Hepatocyte (in vitro differentiated cells): Measurements from ENCODE around the gene SRXN1. TPM values are rescaled to one million over a fixed set of nuclear protein-coding genes. Genes with fewer than 3 reads are reported as not detected.

Source experiments
- DNase-seq: peaks from one replicate; pipeline ENCODE4 v3.0.0-alpha.2; 2016; ENCODE audit warnings: low spot score
- H2AFZ ChIP-seq: fragments of 200-600 bp; sonication (generic); 2 replicates; pipeline ENCODE4 v1.6.0; 2016; ENCODE audit warnings: antibody characterized with exemption, mild to moderate bottlenecking
- H3K27ac ChIP-seq: fragments of 200-600 bp; sonication (generic); 2 replicates; pipeline ENCODE4 v1.5.1; 2016; ENCODE audit warnings: mild to moderate bottlenecking
- H3K27me3 ChIP-seq: fragments of 200-600 bp; sonication (generic); 2 replicates; pipeline ENCODE4 v1.6.1; 2016
- H3K36me3 ChIP-seq: fragments of 200-600 bp; sonication (generic); replicated peaks from 2 replicates; pipeline ENCODE4 v1.5.1; 2016; ENCODE audit warnings: low read depth; ENCODE audit not compliant: insufficient read depth
- H3K4me1 ChIP-seq: fragments of 200-600 bp; sonication (generic); 2 replicates; pipeline ENCODE4 v1.5.1; 2016; ENCODE audit warnings: mild to moderate bottlenecking, moderate library complexity; ENCODE audit not compliant: insufficient read depth
- H3K4me2 ChIP-seq: fragments of 200-600 bp; sonication (generic); 2 replicates; pipeline ENCODE4 v1.6.0; 2016
- H3K4me3 ChIP-seq: fragments of 200-600 bp; sonication (generic); 2 replicates; pipeline ENCODE4 v1.5.1; 2016; ENCODE audit warnings: mild to moderate bottlenecking
- H3K79me2 ChIP-seq: fragments of 200-600 bp; sonication (generic); 2 replicates; pipeline ENCODE4 v1.6.0; 2017; ENCODE audit warnings: mild to moderate bottlenecking
- H3K9me2 ChIP-seq: fragments of 200-600 bp; sonication (generic); replicated peaks from 2 replicates; pipeline ENCODE4 v1.6.0; 2017; ENCODE audit warnings: mild to moderate bottlenecking; ENCODE audit not compliant: insufficient read depth
- H3K9me3 ChIP-seq: fragments of 200-600 bp; sonication (generic); 2 replicates; pipeline ENCODE4 v1.5.1; 2016; ENCODE audit warnings: low read depth, mild to moderate bottlenecking
- H4K20me1 ChIP-seq: fragments of 200-600 bp; sonication (generic); 2 replicates; pipeline ENCODE4 v1.6.0; 2016; ENCODE audit warnings: mild to moderate bottlenecking; ENCODE audit not compliant: insufficient read depth, poor library complexity, severe bottlenecking
- CTCF ChIP-seq: fragments of 200-600 bp; sonication (generic); IDR thresholded peaks from 2 replicates; pipeline ENCODE4 v1.5.1; 2016; ENCODE audit warnings: antibody characterized with exemption, mild to moderate bottlenecking; ENCODE audit not compliant: poor library complexity
- EZH2 ChIP-seq: fragments of 200-600 bp; sonication (generic); IDR thresholded peaks from 2 replicates; pipeline ENCODE4 v1.6.1; 2016; ENCODE audit warnings: antibody characterized with exemption, mild to moderate bottlenecking, borderline replicate concordance
- EZH2phosphoT487 ChIP-seq: fragments of 200-600 bp; sonication (generic); IDR thresholded peaks from one replicate; pipeline ENCODE4 v1.6.1; 2018; ENCODE audit warnings: antibody characterized with exemption, mild to moderate bottlenecking, low read depth, moderate library complexity; ENCODE audit not compliant: unreplicated experiment, severe bottlenecking
- WGBS: methylation state at CpG from one replicate; pipeline ENCODE4 v1.1.6; 2016; ENCODE audit warnings: low lambda C conversion rate; ENCODE audit errors: missing lambda C conversion rate; 5-methylcytosine and 5-hydroxymethylcytosine counted together
- polyA plus RNA-seq: library from polyadenylated mRNA; unstranded; fragments of >200 nt; fragmentation: Nextera tagmentation; extraction: Ambion mirVana; gene quantifications from 2 replicates; pipeline ENCODE4 v1.2.1, GENCODE V29; 2016
- total RNA-seq: library from RNA; depleted of rRNA; stranded (reverse); fragments of >200 nt; gene quantifications from 2 replicates; pipeline ENCODE4 v1.2.3, GENCODE V29; 2014

SRXN1 gene
- total and polyA plus RNA-seq, 2 experiments from 2014 or later: 39.6 to 42.2 TPM

- 65% methylated on average over 1 of the region's 1 CpG for WGBS
- H3K4me3 ChIP-seq: no peak overlapping the region
Observed at GRCh38 chr20:631101-631500, 21.9 kb downstream of the SRXN1 start.

GRCh38 chr20:626579-626978, 26.4 kb downstream of the SRXN1 start:
- Histone ChIP-seq H3K4me2 (no peak overlapping the region), H4K20me1 (no peaks in the 10 kb centered on the region), H3K9me2 (no peaks in the 10 kb centered on the region), H3K27me3 (peaks cover 2% of the 10 kb centered on the region), H2AFZ (no peak overlapping the region), H3K9me3 (no peaks in the 10 kb centered on the region), H3K4me3 (no peak overlapping the region), H3K36me3 (no peaks in the 10 kb centered on the region), H3K27ac (no peak overlapping the region), H3K4me1 (no peaks in the 10 kb centered on the region), H3K79me2 (no peaks in the 10 kb centered on the region)
- TF ChIP-seq CTCF: no peak
- TF ChIP-seq EZH2: no peak
- TF ChIP-seq EZH2phosphoT487: no peak
- 77% methylated on average over 2 of the region's 2 CpGs for WGBS
- DNase-seq: no peak

More at GRCh38 chr20:631101-631500, 21.9 kb downstream of the SRXN1 start:
- no peaks in the 10 kb centered on the region for H3K4me1 ChIP-seq
- no peaks in the 10 kb centered on the region for H3K36me3 ChIP-seq
- H3K9me3 ChIP-seq: no peaks in the 10 kb centered on the region
- no peaks in the 10 kb centered on the region for H4K20me1 ChIP-seq
- no peaks in the 10 kb centered on the region for H3K9me2 ChIP-seq
- DNase-seq: no peak
- H3K27me3 ChIP-seq: peaks cover 2% of the 10 kb centered on the region
- H3K27ac ChIP-seq: no peak overlapping the region
- H3K4me2 ChIP-seq: no peak overlapping the region
- no peak for TF ChIP-seq EZH2phosphoT487
- no peak for TF ChIP-seq CTCF
- no peak for TF ChIP-seq EZH2
- no peaks in the 10 kb centered on the region for H3K79me2 ChIP-seq
- H2AFZ ChIP-seq: no peak overlapping the region

DNA sequence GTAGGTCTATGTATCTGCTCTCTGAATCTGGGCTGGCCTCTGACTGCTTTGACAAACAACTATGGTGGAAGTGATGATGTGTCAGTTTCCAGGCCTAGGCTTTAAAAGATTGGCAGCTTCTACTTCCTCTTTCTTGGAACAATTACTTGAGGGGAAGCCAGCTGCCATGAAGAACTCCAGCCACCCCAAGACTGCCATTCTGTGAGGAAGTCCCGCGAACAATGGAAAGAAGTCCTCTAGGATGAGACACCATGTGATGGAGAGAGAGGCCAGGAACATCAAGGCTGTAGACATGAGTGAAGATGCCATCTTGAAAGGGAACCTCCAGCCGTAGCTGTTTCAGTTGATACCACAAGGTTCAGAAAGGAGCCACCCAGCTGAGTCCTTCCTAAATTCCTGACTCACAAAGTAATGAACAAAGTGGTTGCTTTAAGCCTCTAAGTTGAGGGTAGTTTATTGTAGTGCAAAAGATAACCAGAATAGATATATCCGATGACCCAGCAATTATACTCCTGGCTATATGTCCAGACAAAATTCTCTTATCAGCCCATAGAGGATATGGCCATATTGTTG, 27.6 kb downstream of the SRXN1 start:
- Histone ChIP-seq H3K4me1 (no peaks in the 10 kb centered on the region), H3K9me2 (no peaks in the 10 kb centered on the region), H3K79me2 (no peaks in the 10 kb centered on the region), H2AFZ (no peak overlapping the region), H3K9me3 (no peaks in the 10 kb centered on the region), H3K27ac (no peak overlapping the region), H3K27me3 (peaks cover 2% of the 10 kb centered on the region), H3K4me2 (no peak overlapping the region), H3K4me3 (no peak overlapping the region), H3K36me3 (no peaks in the 10 kb centered on the region), H4K20me1 (no peaks in the 10 kb centered on the region)
- DNase-seq: no peak
- WGBS: 91% methylated on average over 4 of the region's 4 CpGs
- TF ChIP-seq EZH2phosphoT487 (no peak), EZH2 (no peak), CTCF (no peak)

GRCh38 chr20:623704-624103, 29.3 kb downstream of the SRXN1 start:
- Histone ChIP-seq H3K4me2 (no peak overlapping the region), H2AFZ (no peak overlapping the region), H3K27ac (no peak overlapping the region), H3K4me3 (no peak overlapping the region), H3K27me3 (peaks cover 2% of the 10 kb centered on the region), H3K9me3 (no peaks in the 10 kb centered on the region), H3K36me3 (no peaks in the 10 kb centered on the region), H3K79me2 (no peaks in the 10 kb centered on the region), H3K4me1 (no peaks in the 10 kb centered on the region), H4K20me1 (no peaks in the 10 kb centered on the region), H3K9me2 (no peaks in the 10 kb centered on the region)
- 86% methylated on average over 4 of the region's 4 CpGs for WGBS
- DNase-seq: no peak
- TF ChIP-seq CTCF: no peak
- TF ChIP-seq EZH2phosphoT487: no peak
- no peak for TF ChIP-seq EZH2
